GM19324 (cell line): ENCODE measurements around the gene KLHDC10.
"Not testable (repeated sequence)": the region's sequence is repeated elsewhere in the genome, so short reads cannot be mapped to it uniquely, and the experiment has no call there.

Experiments used
- ATAC-seq: cut with Tn5 transposase; IDR thresholded peaks from one replicate; pipeline ENCODE4 v1.9.1; 2021; ENCODE audit warnings: mild to moderate bottlenecking, moderate library complexity; ENCODE audit not compliant: unreplicated experiment, low FRiP score

Gene KLHDC10

DNA sequence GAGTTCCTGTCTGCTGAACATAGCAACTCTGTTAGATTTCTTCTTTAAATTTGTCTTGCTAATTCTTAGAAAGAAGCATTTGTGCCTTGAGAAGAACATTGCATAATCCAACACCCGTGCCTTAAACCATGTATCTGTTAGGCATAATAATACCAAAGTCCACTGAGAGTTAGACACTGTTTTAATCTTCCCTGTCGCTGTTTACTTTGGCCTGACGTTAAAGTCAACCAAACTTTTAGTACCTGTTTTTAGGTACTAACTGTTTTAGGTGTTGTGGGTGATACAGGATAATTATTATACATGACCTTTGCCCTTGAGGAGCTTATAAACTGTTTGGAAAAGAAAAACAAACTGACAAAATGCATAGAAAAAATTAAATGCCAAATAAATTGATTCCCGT is 43.6 kb downstream of the KLHDC10 start:
- no peak for ATAC-seq

- ATAC-seq = no peak
Observed at GRCh38 chr7:130114374-130114773, 44.0 kb downstream of the KLHDC10 start.

GRCh38 chr7:130114776-130115175 is 44.4 kb downstream of the KLHDC10 start:
- no peak for ATAC-seq

GRCh38 chr7:130118294-130118693 is 48.0 kb downstream of the KLHDC10 start:
- no peak for ATAC-seq

DNA sequence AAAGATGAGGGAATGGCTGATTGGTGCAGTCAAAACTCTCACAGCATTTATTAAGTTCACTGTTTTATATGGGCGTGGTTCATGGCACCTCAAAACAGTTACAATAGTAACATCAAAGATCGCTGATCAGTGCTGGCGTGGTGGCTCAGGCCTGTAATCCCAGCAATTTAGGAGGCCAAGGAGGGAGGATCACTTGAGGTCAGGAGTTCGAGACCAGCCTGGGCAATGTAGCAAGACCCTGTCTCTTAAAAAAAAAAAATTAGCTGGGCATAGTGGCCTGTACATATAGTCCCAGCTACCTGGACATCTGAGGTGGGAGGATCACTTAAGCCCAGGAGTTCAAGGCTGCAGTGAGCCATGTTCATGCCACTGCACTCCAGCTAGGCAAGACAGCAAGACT is 48.5 kb downstream of the KLHDC10 start:
- no peak for ATAC-seq

DNA sequence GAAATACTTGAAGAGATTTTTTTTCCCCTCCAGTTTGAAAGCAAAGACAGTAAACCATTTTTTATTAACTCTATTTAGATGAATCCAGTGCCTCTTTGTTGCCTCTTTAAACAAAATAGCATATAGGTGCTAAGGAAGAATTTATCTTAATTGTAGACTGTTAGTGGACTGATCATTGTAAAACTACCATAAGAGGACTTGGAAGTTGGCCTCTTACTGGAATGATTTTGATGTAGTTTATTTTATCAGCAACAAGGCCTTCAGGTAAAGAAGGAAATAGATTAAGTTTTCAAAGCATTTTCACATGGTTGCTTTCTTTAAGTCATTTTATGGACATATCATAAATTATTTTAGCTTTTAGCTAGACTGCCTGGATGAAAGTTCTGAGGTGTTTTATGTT is 53.2 kb downstream of the KLHDC10 start:
- no peak for ATAC-seq

GRCh38 chr7:130124711-130125110 is 54.4 kb downstream of the KLHDC10 start:
- ATAC-seq = no peak

DNA sequence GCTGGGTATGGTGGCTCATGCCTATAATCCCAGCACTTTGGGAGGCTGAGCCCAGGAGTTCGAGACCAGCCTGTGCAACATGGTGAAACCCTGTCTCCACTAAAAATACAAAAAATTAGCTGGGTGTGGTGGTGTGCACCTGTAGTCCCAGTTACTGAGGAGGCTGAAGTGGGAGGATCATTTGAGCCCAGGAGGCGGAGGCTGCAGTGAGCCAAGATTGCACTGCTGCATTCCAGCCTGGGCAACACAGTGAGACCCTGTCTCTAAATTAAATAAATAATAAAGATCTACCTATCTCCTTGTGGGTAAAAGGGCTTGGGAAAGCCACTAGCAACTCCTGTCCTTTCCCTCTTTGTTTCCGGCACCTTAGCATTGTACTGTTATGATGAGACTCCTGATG is 56.5 kb downstream of the KLHDC10 start:
- ATAC-seq = not testable (repeated sequence)

DNA sequence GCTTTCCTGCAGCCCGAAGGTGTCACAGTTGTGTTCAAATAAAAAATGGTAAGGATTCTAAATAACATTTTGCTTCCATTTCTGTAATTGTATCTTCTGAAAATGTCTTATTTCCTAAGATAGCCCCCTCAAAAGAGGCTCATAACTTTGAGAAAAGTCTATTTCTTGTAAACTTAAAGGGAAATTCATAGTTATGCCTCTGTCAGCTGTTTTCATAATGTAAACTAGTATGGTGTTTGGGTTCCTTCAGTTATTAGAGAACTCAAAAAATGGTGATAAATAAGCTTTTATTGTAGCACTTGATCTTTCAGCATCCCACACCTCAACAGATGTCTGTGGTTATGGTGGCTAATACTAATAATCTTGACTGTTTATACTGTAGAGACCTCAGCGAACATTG is 57.1 kb downstream of the KLHDC10 start:
- no peak for ATAC-seq

GRCh38 chr7:130127821-130128317 is 57.5 kb downstream of the KLHDC10 start:
- ATAC-seq = no peak

DNA sequence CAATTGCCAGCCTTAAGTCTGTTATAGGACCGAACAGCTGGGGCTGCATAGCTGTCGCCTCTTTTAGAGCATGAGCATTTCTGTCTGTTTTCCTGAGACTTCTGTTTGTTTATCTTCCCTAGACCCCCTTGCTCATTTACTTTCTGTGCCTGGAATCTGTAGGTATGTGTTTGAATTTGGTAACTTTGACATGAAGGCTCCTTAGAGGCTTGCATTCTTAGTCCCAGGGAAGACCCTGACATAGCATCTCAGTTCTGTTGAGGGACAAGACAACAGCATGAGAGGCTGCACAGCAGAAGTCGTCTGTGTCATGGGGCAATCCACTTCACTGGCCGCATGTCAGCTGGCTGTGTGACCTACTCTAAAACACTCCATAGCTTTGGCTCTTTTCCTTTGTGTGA is 58.7 kb downstream of the KLHDC10 start:
- ATAC-seq = no peak

- no peak for ATAC-seq
Observed at GRCh38 chr7:130131191-130131834, 61.0 kb downstream of the KLHDC10 start.

DNA sequence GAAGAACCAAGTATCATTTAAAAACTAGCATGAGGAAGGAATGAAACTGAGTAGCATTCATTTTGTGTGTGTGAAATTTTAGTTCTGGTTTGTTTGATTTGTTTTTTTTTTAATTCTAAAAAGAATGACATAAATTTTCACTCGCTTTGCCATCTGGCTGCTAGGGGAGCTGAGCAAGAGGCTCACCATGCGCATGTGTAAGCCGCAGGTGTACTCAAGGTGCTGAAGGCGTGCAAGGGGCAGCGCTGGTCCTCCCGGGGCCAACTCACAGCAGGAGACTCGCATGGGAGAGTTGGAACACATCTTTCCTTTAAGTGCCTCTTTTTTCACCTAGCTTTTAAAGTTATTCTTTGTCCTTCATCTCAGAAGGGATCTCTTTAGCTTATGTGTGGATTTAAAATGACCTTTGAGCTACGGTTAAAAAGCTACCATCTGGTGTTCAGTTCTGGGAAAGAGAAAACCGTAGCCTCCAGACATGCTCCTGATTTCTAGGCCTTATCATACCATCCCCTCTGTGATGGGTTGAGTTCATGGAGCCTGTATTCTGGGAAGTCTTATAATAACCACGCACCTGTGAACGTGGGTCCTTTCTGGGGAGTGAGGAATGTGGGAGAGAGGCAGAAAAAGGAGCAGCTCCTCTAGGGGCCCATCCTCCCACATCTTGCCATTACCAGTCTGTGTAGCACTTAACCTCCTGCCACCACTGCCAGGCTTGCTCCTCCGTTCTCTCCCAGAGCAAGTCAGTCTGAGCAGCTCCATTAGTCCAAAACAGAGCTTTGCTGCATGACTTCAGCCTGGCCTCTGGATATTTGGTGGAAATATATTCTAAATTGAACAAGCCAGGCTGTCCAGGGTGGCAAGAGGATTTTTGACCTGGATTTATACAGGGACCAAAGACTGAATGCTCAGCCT is 61.9 kb downstream of the KLHDC10 start:
- no peak for ATAC-seq

- ATAC-seq = no peak
Observed at GRCh38 chr7:130133029-130133782, 62.9 kb downstream of the KLHDC10 start.

GRCh38 chr7:130134106-130134636 is 63.8 kb downstream of the KLHDC10 start:
- ATAC-seq = no peak

DNA sequence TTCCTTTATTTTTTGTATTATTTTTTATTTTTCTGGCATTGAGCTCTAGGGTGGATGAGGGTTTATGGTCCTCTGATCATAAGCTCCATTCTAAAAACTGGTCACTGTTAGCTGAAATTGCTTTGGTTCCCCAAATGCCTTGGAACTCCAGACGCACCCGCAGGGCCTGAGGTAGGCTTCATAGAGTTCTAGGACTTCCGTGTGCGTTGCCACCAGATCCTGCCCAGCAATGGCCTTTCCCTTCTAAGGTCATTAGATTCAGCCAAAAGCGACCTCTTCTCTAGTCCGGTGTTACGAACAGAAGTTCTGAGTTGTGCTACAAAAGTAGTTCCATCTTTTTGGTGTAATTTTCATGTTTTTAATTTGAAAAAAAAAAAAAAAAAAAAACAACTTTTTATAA is 64.4 kb downstream of the KLHDC10 start:
- no peak for ATAC-seq

DNA sequence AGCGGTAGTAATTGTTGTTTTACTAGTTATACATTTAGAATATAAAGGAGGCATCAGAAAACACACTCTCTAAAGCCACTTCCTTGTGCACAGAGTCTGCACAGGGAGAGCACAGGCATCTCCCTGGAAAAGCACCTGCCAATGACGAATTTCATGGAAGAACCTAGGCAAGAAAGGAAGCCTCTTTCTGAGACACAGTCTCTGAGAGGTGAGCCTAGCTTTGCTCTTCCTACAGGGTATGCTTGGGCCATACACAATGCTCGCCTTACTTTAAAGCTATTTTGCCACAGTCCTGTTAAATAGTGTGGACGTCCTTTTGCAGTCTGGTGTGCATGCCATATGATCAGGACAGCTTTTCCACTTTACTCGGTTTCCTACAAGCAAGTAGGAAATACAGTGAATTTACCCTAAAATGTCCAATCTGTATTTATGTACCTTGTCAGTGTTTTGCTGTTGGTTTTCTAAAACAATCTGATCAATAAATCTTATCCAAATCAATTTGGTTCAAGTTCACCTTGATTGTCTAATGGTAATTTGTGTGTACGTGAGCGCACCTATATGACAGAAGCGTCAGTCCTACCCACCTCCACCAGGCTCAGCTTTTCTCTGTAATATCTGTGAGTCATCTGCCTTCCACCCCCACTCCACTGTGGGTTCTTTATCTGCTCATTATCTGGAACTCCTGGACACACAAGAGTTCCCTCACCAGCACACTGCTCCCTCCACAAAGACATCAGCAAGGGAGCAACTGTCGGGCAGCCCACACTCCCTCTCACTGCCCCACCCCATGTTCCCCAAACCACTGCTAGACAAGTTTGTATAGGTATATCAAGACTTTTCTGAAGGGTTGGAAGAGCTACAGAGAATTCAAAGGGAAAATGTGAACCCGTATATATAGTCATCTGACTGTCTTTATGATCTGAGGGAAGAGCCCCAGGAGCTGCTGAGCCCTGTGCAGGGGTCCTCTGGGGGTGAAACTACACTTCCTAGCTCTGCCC is 65.2 kb downstream of the KLHDC10 start:
- ATAC-seq = no peak

DNA sequence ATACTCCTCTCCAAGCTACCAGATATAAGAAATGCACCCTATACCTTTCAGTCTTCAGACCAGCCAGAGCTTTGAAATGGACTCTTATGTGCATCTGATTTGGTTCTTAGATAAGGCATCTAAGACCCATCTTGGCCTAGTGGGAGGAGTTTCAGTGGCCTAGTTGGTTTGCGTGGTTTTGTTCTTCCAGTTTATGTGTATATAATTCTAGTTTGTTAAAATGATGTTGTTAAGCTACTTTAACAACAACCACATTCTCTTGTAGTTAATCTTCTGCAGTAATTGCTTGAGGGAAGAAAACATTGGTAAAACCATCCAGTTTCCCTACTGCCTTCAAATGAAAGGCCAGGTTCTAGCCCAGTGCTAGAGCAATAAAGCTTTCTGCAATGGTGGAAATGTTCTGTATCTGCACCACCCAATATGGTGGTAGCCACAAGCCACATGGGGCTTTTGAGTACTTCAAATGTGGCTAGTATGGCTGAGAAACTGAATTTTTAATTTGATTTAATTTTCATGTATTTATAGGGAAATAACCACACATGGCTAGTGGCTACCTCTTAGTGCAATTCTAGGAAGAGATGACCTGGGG is 66.3 kb downstream of the KLHDC10 start:
- ATAC-seq = no peak

GRCh38 chr7:130137207-130137606 is 66.9 kb downstream of the KLHDC10 start:
- no peak for ATAC-seq
